Measurements from ENCODE around the gene PHOX2A. TPM values are rescaled to one million over a fixed set of nuclear protein-coding genes. Genes with fewer than 3 reads are reported as not detected.
A peak's percentile ranks its signal among the peaks of the same experiment; 100 is the strongest.

PHOX2A gene
- total RNA-seq, 1 donor from 2014 or later = not detected

- no peak for DNase-seq (ENCODE audit: low read depth)
These were observed 9.1 kb downstream of the PHOX2A start for GRCh38 chr11:72234920-72235319.

DNA sequence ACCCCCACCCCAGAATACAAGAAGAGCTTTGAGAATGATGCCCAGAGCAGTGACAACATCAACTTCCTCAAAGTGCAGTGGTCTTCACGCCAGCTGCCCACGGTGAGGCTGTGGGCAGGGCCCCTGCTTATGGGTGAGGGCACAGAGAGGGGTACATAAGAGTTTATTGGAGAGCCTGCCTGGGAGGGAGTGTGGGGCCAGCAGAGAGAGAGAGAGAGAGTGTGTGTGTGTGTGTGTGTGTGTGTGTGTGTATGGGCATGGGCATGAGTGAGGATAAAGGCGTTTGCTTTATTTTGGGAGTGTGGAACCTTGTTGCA lies 9.5 kb downstream of the PHOX2A start:
- no peak for DNase-seq (ENCODE audit: low read depth)

GRCh38 chr11:72233773-72234513 lies 10.0 kb downstream of the PHOX2A start:
- no peak for DNase-seq (ENCODE audit: low read depth)

DNA sequence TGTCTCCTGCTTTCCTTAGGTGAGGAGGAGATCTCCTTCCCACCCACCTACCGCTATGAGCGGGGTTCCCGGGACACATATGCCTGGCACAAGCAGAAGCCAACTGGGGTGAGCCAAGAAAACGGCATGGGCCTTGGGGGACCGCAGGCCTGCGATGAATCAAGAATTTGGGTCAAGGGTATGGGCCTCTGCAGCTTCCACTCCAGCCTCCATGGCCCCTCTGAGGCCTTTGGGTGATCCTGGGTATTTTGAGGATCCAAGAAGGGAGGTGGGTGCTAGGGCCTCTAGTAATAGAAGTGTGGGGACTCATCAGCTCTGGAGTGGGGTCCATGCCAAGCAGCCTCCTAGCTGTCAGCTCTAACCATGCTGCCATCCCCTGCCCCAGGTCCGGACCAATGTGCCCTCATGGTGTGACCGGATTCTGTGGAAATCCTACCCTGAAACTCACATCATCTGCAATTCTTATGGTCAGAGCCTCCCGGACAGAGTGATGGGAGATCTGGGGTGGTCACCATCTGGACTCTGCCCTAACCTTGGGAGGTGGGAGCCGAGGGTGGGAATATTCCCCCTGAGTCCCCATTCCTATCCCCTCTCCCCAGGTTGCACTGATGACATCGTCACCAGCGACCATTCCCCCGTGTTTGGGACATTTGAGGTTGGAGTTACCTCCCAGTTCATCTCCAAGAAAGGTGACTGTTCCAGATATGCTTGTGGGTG lies 10.8 kb downstream of the PHOX2A start:
- no peak for DNase-seq (ENCODE audit: low read depth)

- DNase-seq (ENCODE audit: low read depth) = no peak
These were observed 11.5 kb downstream of the PHOX2A start for GRCh38 chr11:72232260-72233055.

DNA sequence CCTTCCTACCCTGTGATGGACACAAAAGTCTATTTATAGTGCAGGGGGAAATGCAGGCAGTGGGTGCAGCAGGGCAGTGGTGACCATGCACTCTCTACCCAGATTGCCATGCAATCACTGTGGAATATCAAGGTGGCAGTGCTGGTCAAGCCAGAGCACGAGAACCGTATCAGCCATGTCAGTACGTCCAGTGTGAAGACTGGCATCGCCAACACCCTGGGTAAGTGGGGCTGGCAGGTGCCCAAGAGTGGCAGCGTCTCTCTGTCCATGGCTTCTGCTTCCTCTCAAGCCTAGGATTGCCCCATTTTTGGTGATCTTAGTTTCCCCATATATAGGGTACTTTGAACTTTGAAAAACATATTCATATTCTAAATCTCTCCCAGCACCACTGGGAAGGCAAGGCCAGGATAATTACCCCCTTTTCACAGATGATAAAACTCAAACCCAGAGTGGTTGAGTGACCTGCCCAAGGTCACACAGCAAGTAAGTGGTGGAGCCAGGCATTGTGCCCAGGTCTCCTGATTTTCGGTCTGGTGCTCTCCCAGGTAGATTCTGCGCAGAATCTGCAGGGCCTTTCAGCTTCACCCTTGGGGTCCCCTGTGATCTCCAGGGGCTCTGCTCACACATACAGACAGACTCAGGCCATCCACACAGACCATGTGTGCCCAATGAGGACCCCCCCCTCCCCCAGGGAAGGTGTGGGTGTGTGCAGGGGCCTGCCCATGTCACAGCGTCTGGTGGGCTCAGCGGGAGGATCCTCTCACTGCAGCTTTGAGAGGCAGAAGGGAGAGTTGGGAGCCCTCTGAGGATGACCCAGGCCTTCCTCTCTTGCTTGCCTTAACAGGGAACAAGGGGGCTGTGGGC lies 12.3 kb downstream of the PHOX2A start:
- no peak for DNase-seq (ENCODE audit: low read depth)

GRCh38 chr11:72230764-72231365 lies 13.1 kb downstream of the PHOX2A start:
- no peak for DNase-seq (ENCODE audit: low read depth)

GRCh38 chr11:72229925-72230763 lies 13.8 kb downstream of the PHOX2A start:
- DNase-seq (ENCODE audit: low read depth) = no peak

- DNase-seq (ENCODE audit: low read depth) = no peak
These were observed 14.5 kb downstream of the PHOX2A start for GRCh38 chr11:72229336-72229924.

GRCh38 chr11:72228844-72229231 lies 15.1 kb downstream of the PHOX2A start:
- no peak for DNase-seq (ENCODE audit: low read depth)

DNA sequence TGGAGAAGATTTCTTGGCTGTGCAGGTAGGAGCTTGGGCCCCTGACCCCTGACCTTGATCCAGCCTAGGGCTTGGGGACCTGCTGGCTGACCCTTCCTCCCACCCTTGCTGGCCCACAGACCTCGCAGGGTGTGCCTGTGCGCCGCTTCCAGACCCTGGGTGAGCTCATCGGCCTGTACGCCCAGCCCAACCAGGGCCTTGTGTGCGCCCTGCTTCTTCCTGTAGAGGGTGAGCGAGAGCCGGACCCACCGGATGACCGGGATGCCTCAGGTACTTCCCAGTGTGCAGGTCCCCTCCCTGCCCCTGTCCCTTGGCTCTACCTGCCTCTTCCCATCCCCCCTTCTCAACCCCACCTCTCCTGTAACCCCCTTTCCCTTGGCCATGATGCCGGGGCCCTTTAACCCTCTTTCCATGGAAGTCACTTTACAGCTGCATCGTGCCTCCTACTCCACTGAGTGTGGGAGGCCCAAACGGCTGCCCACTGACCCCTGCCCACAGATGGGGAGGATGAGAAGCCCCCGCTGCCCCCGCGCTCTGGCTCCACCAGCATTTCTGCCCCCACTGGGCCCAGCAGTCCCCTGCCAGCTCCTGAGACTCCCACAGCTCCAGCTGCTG lies 15.6 kb downstream of the PHOX2A start:
- no peak for DNase-seq (ENCODE audit: low read depth)

DNA sequence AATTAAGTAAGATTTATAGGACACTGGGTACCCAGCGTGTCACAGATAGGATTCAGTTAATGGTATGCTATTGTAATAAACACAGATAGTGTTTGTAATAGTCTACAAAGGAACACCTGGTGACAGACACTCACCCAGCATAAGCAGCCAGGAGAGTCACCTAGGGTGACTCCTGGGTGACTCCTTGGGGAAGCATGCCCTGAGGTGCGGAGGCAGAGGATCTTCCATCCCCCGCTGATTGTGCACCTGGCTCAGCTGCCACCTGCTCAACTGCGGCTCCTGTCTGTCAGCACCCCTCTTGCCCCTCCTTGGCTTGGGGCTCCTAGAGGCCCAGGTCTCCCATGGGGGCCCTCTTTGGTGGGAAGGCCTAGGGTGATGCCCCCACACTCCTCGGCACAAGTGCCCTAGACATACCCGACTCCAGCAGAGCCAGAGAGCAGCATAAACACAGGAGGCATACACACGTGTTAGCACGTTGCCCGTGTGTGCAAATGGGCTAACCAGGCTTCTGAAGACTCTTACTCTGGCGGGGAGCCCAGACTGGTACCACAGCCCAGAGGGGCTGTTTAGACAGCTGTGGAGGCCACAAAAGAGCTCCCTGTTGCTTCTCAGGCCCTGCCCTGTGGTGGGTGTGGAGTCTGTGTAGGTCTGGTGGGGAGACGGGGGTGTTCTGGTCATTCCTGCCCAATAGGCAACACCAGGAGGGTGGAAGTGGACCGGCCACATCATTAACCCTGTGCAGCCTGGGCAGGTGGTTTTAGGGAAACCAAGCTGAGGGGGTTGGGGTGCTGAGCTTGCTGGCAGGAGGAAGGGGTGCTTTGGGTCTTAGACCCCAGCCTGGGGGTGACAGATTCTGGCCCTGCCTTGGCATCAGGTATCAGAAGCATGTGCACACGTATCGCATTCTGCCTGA lies 16.4 kb downstream of the PHOX2A start:
- peak; percentile 99 for DNase-seq (ENCODE audit: low read depth)

DNA sequence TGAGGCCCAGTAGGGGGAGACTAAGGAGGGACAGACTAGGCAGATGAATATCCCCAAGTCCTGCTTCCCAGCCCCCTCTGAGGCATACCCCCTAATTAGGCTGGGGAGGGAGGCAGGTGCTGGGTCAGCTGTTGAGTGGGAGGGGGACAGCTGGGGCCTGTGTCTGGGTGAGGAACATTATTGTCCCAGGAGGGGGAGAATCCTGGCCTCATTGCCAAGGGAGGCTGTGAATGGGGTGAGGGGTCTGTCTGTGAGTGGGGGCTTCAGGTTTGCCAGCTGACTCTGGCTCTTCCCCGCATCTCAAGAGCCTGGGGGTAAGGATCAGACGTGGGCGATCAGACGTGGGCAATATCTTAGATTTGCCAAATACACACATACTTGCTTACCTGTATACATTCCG lies 17.3 kb downstream of the PHOX2A start:
- DNase-seq (ENCODE audit: low read depth) = peak; percentile 91

- DNase-seq (ENCODE audit: low read depth) = peak; percentile 56
These were observed 18.5 kb downstream of the PHOX2A start for GRCh38 chr11:72225411-72225951.

DNA sequence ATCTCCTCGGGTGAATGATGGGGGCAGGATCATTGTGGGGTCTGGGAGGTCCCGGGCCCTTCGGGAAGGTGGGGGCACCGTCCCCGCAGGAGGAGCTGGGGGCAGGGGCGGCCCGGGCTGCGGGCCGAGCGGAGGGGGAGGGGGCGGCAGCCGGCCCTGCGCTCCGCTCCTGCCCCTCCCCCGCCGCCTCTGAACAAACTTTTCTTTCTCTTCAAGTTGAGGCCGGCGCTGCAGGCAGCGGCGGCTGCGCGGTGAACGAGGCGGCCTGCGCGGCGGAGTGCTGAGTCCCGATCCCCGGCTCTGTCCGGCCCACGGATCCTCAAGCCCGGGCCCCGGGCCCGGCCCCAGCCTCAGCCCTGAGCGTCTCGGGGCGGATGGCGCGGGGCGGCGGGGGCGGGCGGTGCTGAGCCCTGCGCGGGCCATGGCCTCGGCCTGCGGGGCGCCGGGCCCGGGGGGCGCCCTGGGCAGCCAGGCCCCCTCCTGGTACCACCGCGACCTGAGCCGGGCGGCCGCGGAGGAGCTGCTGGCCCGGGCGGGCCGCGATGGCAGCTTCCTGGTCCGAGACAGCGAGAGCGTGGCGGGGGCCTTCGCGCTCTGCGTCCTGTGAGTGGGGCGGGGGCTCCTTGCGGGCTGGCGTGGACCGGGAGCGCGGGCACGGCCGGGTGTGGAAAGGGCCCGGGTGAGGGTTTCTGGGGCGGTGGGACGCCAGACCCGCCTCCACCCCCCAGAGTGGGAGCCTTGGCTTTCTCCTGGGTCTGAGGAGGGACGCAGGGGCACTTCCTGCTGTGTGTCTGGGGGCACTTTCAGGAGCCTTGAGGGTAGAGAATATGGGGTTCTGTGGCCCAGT lies 19.2 kb downstream of the PHOX2A start, which contains the start of gene INPPL1:
Gene INPPL1, plus strand, starts transcription at position 204 of the 847 bp plus-strand sequence. Its CDS starts 218 bp downstream, at position 422.
- DNase-seq (ENCODE audit: low read depth) = peak; percentile 65

All from myocyte (in vitro differentiated cells).